Retinal pigment epithelial cell (primary cell): ENCODE measurements around the gene RNU4-1.
"Not testable (repeated sequence)": the region's sequence is repeated elsewhere in the genome, so short reads cannot be mapped to it uniquely, and the experiment has no call there.

ENCODE experiments used
- DNase-seq: peaks from one replicate; pipeline ENCODE4 v3.0.0-alpha.2; 2010; ENCODE audit warnings: low read depth
- H3K4me3 ChIP-seq: 2 replicates; pipeline ENCODE4 v1.5.1; 2011; ENCODE audit warnings: mild to moderate bottlenecking, low read length, control low read depth, moderate library complexity
- CTCF ChIP-seq: conservative IDR thresholded peaks from 2 replicates; pipeline ENCODE4 v1.5.1; 2011; ENCODE audit warnings: low read depth, low read length, control low read depth, inconsistent platforms

The RNU4-1 gene

GRCh38 chr12:120247183-120247582 lies 45.9 kb downstream of the RNU4-1 start:
- TF ChIP-seq CTCF, result no peak
- DNase-seq, result no peak
- H3K4me3 ChIP-seq, result no peak overlapping the region

- H3K4me3 ChIP-seq, DNase-seq: not testable (repeated sequence)
Measured at GRCh38 chr12:120246705-120247104, 46.3 kb downstream of the RNU4-1 start.
